NCI-H2227 (cell line): ENCODE data around the gene SIX1.

ENCODE experiments used
- DNase-seq: peaks from one replicate; lab custom pipeline; 2025; ENCODE audit not compliant: unreplicated experiment; lab: John Stamatoyannopoulos, UW

SIX1 gene

DNA sequence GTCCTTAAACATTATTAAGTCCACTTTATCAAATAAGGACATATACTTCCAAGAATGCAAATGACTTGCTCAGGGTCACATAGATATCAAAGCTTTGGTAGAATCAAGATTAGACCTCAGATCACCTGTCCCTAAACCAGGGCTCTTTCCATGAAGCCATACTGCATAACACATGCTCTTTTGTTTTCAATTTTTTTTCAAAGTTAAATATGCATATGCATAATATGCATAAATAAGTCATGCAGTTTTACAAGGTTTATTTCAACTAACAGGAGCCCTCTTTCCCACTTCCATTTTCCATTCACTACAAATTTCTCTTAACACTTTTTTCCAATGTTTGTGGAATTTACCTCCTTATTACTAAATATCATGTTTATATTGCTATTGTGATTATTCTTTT lies 53.1 kb downstream of the SIX1 start:
- DNase-seq: no peak

DNA sequence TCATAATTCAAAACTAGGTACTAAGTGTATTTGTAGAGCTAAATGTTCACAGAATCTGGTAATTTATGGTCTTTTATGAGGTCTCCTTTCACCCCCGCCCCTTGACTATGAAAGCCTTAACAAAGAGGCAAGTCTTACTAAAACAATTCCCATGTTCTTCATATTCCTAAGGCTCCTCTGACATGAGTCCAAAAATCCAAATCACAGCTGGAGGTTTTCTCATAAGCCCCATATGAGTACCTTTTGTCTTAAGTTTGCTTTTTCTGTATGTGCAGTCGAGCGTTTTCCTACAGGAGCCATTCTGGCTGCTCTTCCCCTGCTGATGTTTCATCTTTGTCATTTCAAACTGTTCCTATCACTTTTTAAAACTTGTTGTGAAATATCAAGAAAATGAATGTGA lies 55.2 kb downstream of the SIX1 start:
- DNase-seq: no peak
